ENCODE results near the gene C10orf90.

Gene C10orf90

GRCh38 chr10:126663880-126664279, 6.6 kb downstream of the C10orf90 start:
- ATAC-seq (ENCODE audit: low read depth) (peak; percentile 90), DNase-seq (ENCODE audit: low spot score) (no peak)
- no peaks in the 10 kb centered on the region for H3K36me3 ChIP-seq (ENCODE audit: low read depth)
- H3K4me3 ChIP-seq (ENCODE audit: severe bottlenecking), result no peak overlapping the region
- H3K27ac ChIP-seq (ENCODE audit: poor library complexity, severe bottlenecking), result no peak overlapping the region
- no peaks in the 10 kb centered on the region for H3K9me3 ChIP-seq (ENCODE audit: severe bottlenecking)
- TF ChIP-seq CTCF (IDR thresholded peaks at IDR 0.05; ENCODE audit: poor library complexity, severe bottlenecking), result no peak
- peaks cover 23% of the 10 kb centered on the region for H3K4me1 ChIP-seq (ENCODE audit: insufficient read depth, poor library complexity, severe bottlenecking)
- no peaks in the 10 kb centered on the region for H3K27me3 ChIP-seq (ENCODE audit: insufficient read depth, poor library complexity, severe bottlenecking)

GRCh38 chr10:126663328-126663727, 7.2 kb downstream of the C10orf90 start:
- Histone ChIP-seq H3K27me3 (ENCODE audit: insufficient read depth, poor library complexity, severe bottlenecking) (no peaks in the 10 kb centered on the region), H3K36me3 (ENCODE audit: low read depth) (no peaks in the 10 kb centered on the region), H3K4me1 (ENCODE audit: insufficient read depth, poor library complexity, severe bottlenecking) (peaks cover 23% of the 10 kb centered on the region), H3K9me3 (ENCODE audit: severe bottlenecking) (no peaks in the 10 kb centered on the region), H3K4me3 (ENCODE audit: severe bottlenecking) (no peak overlapping the region), H3K27ac (ENCODE audit: poor library complexity, severe bottlenecking) (peak overlapping the region; percentile 55)
- no peak for TF ChIP-seq CTCF (IDR thresholded peaks at IDR 0.05; ENCODE audit: poor library complexity, severe bottlenecking)
- ATAC-seq (ENCODE audit: low read depth) (no peak), DNase-seq (ENCODE audit: low spot score) (no peak)

GRCh38 chr10:126661841-126662515, 8.5 kb downstream of the C10orf90 start:
- Histone ChIP-seq H3K4me3 (ENCODE audit: severe bottlenecking) (no peak overlapping the region), H3K4me1 (ENCODE audit: insufficient read depth, poor library complexity, severe bottlenecking) (peaks cover 23% of the 10 kb centered on the region), H3K27ac (ENCODE audit: poor library complexity, severe bottlenecking) (peak overlapping the region; percentile 55), H3K27me3 (ENCODE audit: insufficient read depth, poor library complexity, severe bottlenecking) (no peaks in the 10 kb centered on the region), H3K36me3 (ENCODE audit: low read depth) (no peaks in the 10 kb centered on the region), H3K9me3 (ENCODE audit: severe bottlenecking) (no peaks in the 10 kb centered on the region)
- DNase-seq (ENCODE audit: low spot score), result no peak
- ATAC-seq (ENCODE audit: low read depth), result peak; percentile 77
- TF ChIP-seq CTCF (IDR thresholded peaks at IDR 0.05; ENCODE audit: poor library complexity, severe bottlenecking), result no peak

- no peak for ATAC-seq (ENCODE audit: low read depth)
- TF ChIP-seq CTCF (IDR thresholded peaks at IDR 0.05; ENCODE audit: poor library complexity, severe bottlenecking), result no peak
- no peak overlapping the region for H3K27ac ChIP-seq (ENCODE audit: poor library complexity, severe bottlenecking)
These were observed 9.1 kb downstream of the C10orf90 start for GRCh38 chr10:126661356-126661755.

GRCh38 chr10:126659750-126660149, 10.7 kb downstream of the C10orf90 start:
- DNase-seq (ENCODE audit: low spot score), result no peak
- no peak overlapping the region for H3K27ac ChIP-seq (ENCODE audit: poor library complexity, severe bottlenecking)
- H3K4me1 ChIP-seq (ENCODE audit: insufficient read depth, poor library complexity, severe bottlenecking), result peaks cover 23% of the 10 kb centered on the region
- TF ChIP-seq CTCF (IDR thresholded peaks at IDR 0.05; ENCODE audit: poor library complexity, severe bottlenecking), result no peak
- ATAC-seq (ENCODE audit: low read depth), result no peak
- no peaks in the 10 kb centered on the region for H3K9me3 ChIP-seq (ENCODE audit: severe bottlenecking)
- H3K4me3 ChIP-seq (ENCODE audit: severe bottlenecking), result no peak overlapping the region
- H3K36me3 ChIP-seq (ENCODE audit: low read depth), result no peaks in the 10 kb centered on the region
- H3K27me3 ChIP-seq (ENCODE audit: insufficient read depth, poor library complexity, severe bottlenecking), result no peaks in the 10 kb centered on the region

More at GRCh38 chr10:126661356-126661755, 9.1 kb downstream of the C10orf90 start:
- Histone ChIP-seq H3K4me1 (ENCODE audit: insufficient read depth, poor library complexity, severe bottlenecking) (peaks cover 23% of the 10 kb centered on the region), H3K4me3 (ENCODE audit: severe bottlenecking) (no peak overlapping the region), H3K27me3 (ENCODE audit: insufficient read depth, poor library complexity, severe bottlenecking) (no peaks in the 10 kb centered on the region), H3K36me3 (ENCODE audit: low read depth) (no peaks in the 10 kb centered on the region), H3K9me3 (ENCODE audit: severe bottlenecking) (no peaks in the 10 kb centered on the region)
- DNase-seq (ENCODE audit: low spot score), result no peak

Data from RWPE2 (cell line).